GM12878 (cell line): ENCODE measurements around the gene ZCCHC18.

Source experiments
- BACH1 ChIP-seq: fragments of 450-650 bp; IDR thresholded peaks from 2 replicates; pipeline ENCODE4 v1.6.1; 2017; ENCODE audit warnings: mild to moderate bottlenecking, borderline replicate concordance
- CTCF ChIP-seq, 3 experiments: IDR thresholded peaks in 2 of 3; conservative IDR thresholded peaks in 1 of 3; 2 replicates each; pipeline ENCODE4 v1.5.1; 2011; ENCODE audit warnings: low read depth in 3 of 3, low read length in 3 of 3, mild to moderate bottlenecking in 3 of 3, control low read depth in 2 of 3, moderate library complexity in 2 of 3, inconsistent platforms in 1 of 3, mixed read lengths in 1 of 3; ENCODE audit not compliant: control insufficient read depth in 2 of 3, insufficient read depth in 1 of 3; ENCODE audit errors: extremely low read depth in 1 of 3
- EZH2 ChIP-seq: IDR thresholded peaks from 2 replicates; pipeline ENCODE4 v1.6.1; 2012; ENCODE audit warnings: low read depth, mild to moderate bottlenecking, control low read depth, inconsistent platforms, low read length, borderline replicate concordance; ENCODE audit not compliant: control insufficient read depth
- HDAC2 ChIP-seq: fragments of 200-600 bp; sonication (generic); IDR thresholded peaks from 2 replicates; pipeline ENCODE4 v1.6.1; 2017
- HDGF ChIP-seq: fragments of 450-650 bp; IDR thresholded peaks from 2 replicates; pipeline ENCODE4 v1.6.1; 2016; ENCODE audit warnings: antibody characterized with exemption
- KDM1A ChIP-seq: fragments of 200-600 bp; sonication (generic); IDR thresholded peaks from 2 replicates; pipeline ENCODE4 v1.6.1; 2016; ENCODE audit warnings: borderline replicate concordance
- MTA3 ChIP-seq: IDR thresholded peaks from 2 replicates; pipeline ENCODE4 v1.6.1; 2012; ENCODE audit warnings: low read length, inconsistent platforms, borderline replicate concordance
- MYC ChIP-seq: IDR thresholded peaks from 2 replicates; pipeline ENCODE4 v1.6.1; 2011; ENCODE audit warnings: mild to moderate bottlenecking, low read length, moderate library complexity, inconsistent platforms; ENCODE audit not compliant: insufficient read depth, insufficient replicate concordance, insufficient read length, severe bottlenecking
- POLR2AphosphoS5 ChIP-seq: IDR thresholded peaks from 2 replicates; pipeline ENCODE4 v1.6.1; 2011; ENCODE audit warnings: mild to moderate bottlenecking, low read length, inconsistent platforms
- RCOR1 ChIP-seq: conservative IDR thresholded peaks from 2 replicates; pipeline ENCODE4 v1.6.1; 2012; ENCODE audit warnings: low read depth, low read length, improper control_type of control experiment
- SMAD1 ChIP-seq: fragments of 450-650 bp; IDR thresholded peaks from 2 replicates; pipeline ENCODE4 v1.6.1; 2018; ENCODE audit warnings: mild to moderate bottlenecking, low read depth; ENCODE audit not compliant: partially characterized antibody
- YY1 ChIP-seq: IDR thresholded peaks from 2 replicates; pipeline ENCODE4 v1.6.1; 2011; ENCODE audit warnings: low read depth, mild to moderate bottlenecking, low read length
- TF ChIP-seq, protein P1 (sequence below): IDR thresholded peaks from 2 replicates; pipeline ENCODE4 v1.6.1; 2012; ENCODE audit warnings: low read depth, low read length, improper control_type of control experiment

- TF ChIP-seq CTCF (IDR thresholded peaks at IDR 0.05 in 2 of 3, conservative IDR thresholded peaks at IDR 0.05 in 1 of 3; ENCODE audit: control insufficient read depth in 2 of 3, extremely low read depth in 1 of 3, insufficient read depth in 1 of 3, low read depth in 3 of 3, low read length in 3 of 3) (no peak), HDGF (no peak), MTA3 (no peak), HDAC2 (no peak), KDM1A (no peak), RCOR1 (no peak), MYC (no peak), BACH1 (no peak), YY1 (no peak), POLR2AphosphoS5 (no peak), SMAD1 (no peak), EZH2 (no peak)
- TF ChIP-seq, protein P1, sequence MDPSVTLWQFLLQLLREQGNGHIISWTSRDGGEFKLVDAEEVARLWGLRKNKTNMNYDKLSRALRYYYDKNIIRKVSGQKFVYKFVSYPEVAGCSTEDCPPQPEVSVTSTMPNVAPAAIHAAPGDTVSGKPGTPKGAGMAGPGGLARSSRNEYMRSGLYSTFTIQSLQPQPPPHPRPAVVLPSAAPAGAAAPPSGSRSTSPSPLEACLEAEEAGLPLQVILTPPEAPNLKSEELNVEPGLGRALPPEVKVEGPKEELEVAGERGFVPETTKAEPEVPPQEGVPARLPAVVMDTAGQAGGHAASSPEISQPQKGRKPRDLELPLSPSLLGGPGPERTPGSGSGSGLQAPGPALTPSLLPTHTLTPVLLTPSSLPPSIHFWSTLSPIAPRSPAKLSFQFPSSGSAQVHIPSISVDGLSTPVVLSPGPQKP: no peak
These were observed 28.3 kb upstream of the ZCCHC18 start for GRCh38 chrX:104084063-104084462.
